Endodermal cell (in vitro differentiated cells): ENCODE data around the gene MPDU1. TPM values are rescaled to one million over a fixed set of nuclear protein-coding genes. Genes with fewer than 3 reads are reported as not detected.
A peak's percentile ranks its signal among the peaks of the same experiment; 100 is the strongest.

ENCODE experiments used
- DNase-seq: peaks from one replicate; pipeline ENCODE4 v3.0.0-alpha.2; 2017
- H3K27ac ChIP-seq: 2 replicates; pipeline ENCODE4 v1.5.1; 2013; ENCODE audit warnings: mild to moderate bottlenecking, low read depth, low read length, moderate library complexity
- H3K27me3 ChIP-seq: 2 replicates; pipeline ENCODE4 v1.6.1; 2013; ENCODE audit warnings: mild to moderate bottlenecking, low read length, moderate library complexity; ENCODE audit not compliant: insufficient read depth, control insufficient read depth, poor library complexity, severe bottlenecking
- H3K36me3 ChIP-seq: 2 replicates; pipeline ENCODE4 v1.7.0; 2013; ENCODE audit warnings: mild to moderate bottlenecking, low read length, moderate library complexity; ENCODE audit not compliant: control insufficient read depth, insufficient read depth
- H3K4me1 ChIP-seq: one replicate; pipeline ENCODE4 v1.7.0; 2013; ENCODE audit warnings: low read length; ENCODE audit not compliant: control insufficient read depth, insufficient read depth
- H3K4me3 ChIP-seq: 2 replicates; pipeline ENCODE4 v1.5.1; 2013; ENCODE audit warnings: mild to moderate bottlenecking, low read length, moderate library complexity
- H3K9ac ChIP-seq: 2 replicates; pipeline ENCODE4 v1.6.1; 2013; ENCODE audit warnings: mild to moderate bottlenecking, low read length, moderate library complexity; ENCODE audit not compliant: poor library complexity, severe bottlenecking; ENCODE audit errors: extremely low read depth
- H3K9me3 ChIP-seq: 2 replicates; pipeline ENCODE4 v1.6.1; 2013; ENCODE audit warnings: mild to moderate bottlenecking, low read length, moderate library complexity; ENCODE audit not compliant: control insufficient read depth
- H3K27ac Mint-ChIP-seq: 2 replicates; pipeline ENCODE4 v1.8.0; 2020; ENCODE audit warnings: mixed read lengths
- H3K27me3 Mint-ChIP-seq: 2 replicates; pipeline ENCODE4 v1.8.0; 2021; ENCODE audit warnings: mild to moderate bottlenecking, mixed read lengths; ENCODE audit not compliant: insufficient read depth
- H3K36me3 Mint-ChIP-seq: 2 replicates; pipeline ENCODE4 v1.8.0; 2020; ENCODE audit warnings: low read depth, mixed read lengths
- H3K4me1 Mint-ChIP-seq: 2 replicates; pipeline ENCODE4 v1.8.0; 2020; ENCODE audit warnings: mixed read lengths
- H3K4me3 Mint-ChIP-seq: 2 replicates; pipeline ENCODE4 v1.8.0; 2020; ENCODE audit warnings: mild to moderate bottlenecking, moderate library complexity, mixed read lengths
- H3K9me3 Mint-ChIP-seq: 2 replicates; pipeline ENCODE4 v1.8.0; 2020; ENCODE audit warnings: mild to moderate bottlenecking, mixed read lengths
- CTCF ChIP-seq: fragments of 200-600 bp; sonication (generic); conservative IDR thresholded peaks from 2 replicates; pipeline ENCODE4 v1.5.0; 2021; ENCODE audit warnings: antibody characterized with exemption, mild to moderate bottlenecking
- WGBS, 2 experiments: methylation state at CpG; one replicate each; pipeline versions ENCODE4 v1.1.5 to v1.1.7; 2013; ENCODE audit warnings: missing lambda C conversion rate in 2 of 2, mixed read lengths in 1 of 2; ENCODE audit not compliant: insufficient coverage in 1 of 2, insufficient read length in 1 of 2; 5-methylcytosine and 5-hydroxymethylcytosine counted together
- total RNA-seq, 2 donors: library from RNA; stranded (reverse); fragmentation: NEBNext Ultra II Directional in 1 of 2; extraction: Animal tissue kit (Norgen Biotek cat#: 25700) in 1 of 2; gene quantifications; 2 replicates in 1 of 2; 3 replicates in 1 of 2; pipeline ENCODE4 v1.2.1, GENCODE V29; 2021

The MPDU1 gene
- total RNA-seq, 2 donors from 2014 or later, result 47.4 to 56.6 TPM

GRCh38 chr17:7562208-7562605, 21.4 kb upstream of the MPDU1 start:
- no peaks in the 10 kb centered on the region for H3K27me3 Mint-ChIP-seq
- Histone ChIP-seq H3K36me3 (peaks cover 37% of the 10 kb centered on the region), H3K27ac (peak overlapping the region; percentile 49), H3K9me3 (no peaks in the 10 kb centered on the region), H3K9ac (peak overlapping the region; percentile 75), H3K4me3 (peak overlapping the region; percentile 99), H3K27me3 (no peaks in the 10 kb centered on the region), H3K4me1 (peaks cover 3% of the 10 kb centered on the region)
- no peaks in the 10 kb centered on the region for H3K9me3 Mint-ChIP-seq
- 1 to 25% methylated on average over 1 to 28 of the region's 28 CpGs for WGBS, 2 experiments
- peaks cover 33% of the 10 kb centered on the region for H3K4me1 Mint-ChIP-seq
- no peak for TF ChIP-seq CTCF
- peak overlapping the region; percentile 85 for H3K27ac Mint-ChIP-seq
- H3K36me3 Mint-ChIP-seq, result peaks cover 31% of the 10 kb centered on the region
- no peak for DNase-seq
- H3K4me3 Mint-ChIP-seq, result peak overlapping the region; percentile 79

GRCh38 chr17:7563115-7563869, 20.4 kb upstream of the MPDU1 start:
- Histone ChIP-seq H3K4me3 (peak overlapping the region; percentile 99), H3K27ac (no peak overlapping the region), H3K4me1 (peaks cover 3% of the 10 kb centered on the region), H3K36me3 (peaks cover 42% of the 10 kb centered on the region), H3K9me3 (no peaks in the 10 kb centered on the region), H3K27me3 (no peaks in the 10 kb centered on the region), H3K9ac (no peak overlapping the region)
- Mint-ChIP-seq H3K9me3 (no peaks in the 10 kb centered on the region), H3K36me3 (peaks cover 37% of the 10 kb centered on the region), H3K4me1 (peaks cover 33% of the 10 kb centered on the region), H3K27me3 (no peaks in the 10 kb centered on the region), H3K27ac (peak overlapping the region; percentile 85), H3K4me3 (peak overlapping the region; percentile 79)
- no peak for TF ChIP-seq CTCF
- DNase-seq, result no peak
- 91 to 94% methylated on average over 8 to 30 of the region's 30 CpGs for WGBS, 2 experiments

GRCh38 chr17:7569571-7569970, 14.1 kb upstream of the MPDU1 start:
- 96 to 100% methylated on average over 5 of the region's 5 CpGs for WGBS, 2 experiments
- Histone ChIP-seq H3K4me1 (peaks cover 4% of the 10 kb centered on the region), H3K36me3 (peaks cover 68% of the 10 kb centered on the region), H3K9ac (no peak overlapping the region), H3K9me3 (no peaks in the 10 kb centered on the region), H3K27me3 (no peaks in the 10 kb centered on the region), H3K4me3 (no peak overlapping the region), H3K27ac (no peak overlapping the region)
- peaks cover 70% of the 10 kb centered on the region for H3K36me3 Mint-ChIP-seq
- TF ChIP-seq CTCF, result no peak
- H3K4me3 Mint-ChIP-seq, result no peak overlapping the region
- H3K4me1 Mint-ChIP-seq, result peaks cover 17% of the 10 kb centered on the region
- DNase-seq, result no peak
- no peak overlapping the region for H3K27ac Mint-ChIP-seq
- peaks cover 2% of the 10 kb centered on the region for H3K9me3 Mint-ChIP-seq
- no peaks in the 10 kb centered on the region for H3K27me3 Mint-ChIP-seq
